ENCODE data around the gene SERPINC1. TPM values are rescaled to one million over a fixed set of nuclear protein-coding genes. Genes with fewer than 3 reads are reported as not detected.
"Not testable (repeated sequence)": the region's sequence is repeated elsewhere in the genome, so short reads cannot be mapped to it uniquely, and the experiment has no call there.

The SERPINC1 gene
- under 1 TPM in 2 of 4 donors, not detected in 2; 0.22 to 0.51 TPM for total RNA-seq
- polyA plus RNA-seq = 1 to 10 TPM in 1 of 3 donors, under 1 TPM in 1, not detected in 1; 0.08 to 5.3 TPM
- long read RNA-seq, donor 1 = 0 reads
- long read RNA-seq, donor 2 = 0 reads

DNA sequence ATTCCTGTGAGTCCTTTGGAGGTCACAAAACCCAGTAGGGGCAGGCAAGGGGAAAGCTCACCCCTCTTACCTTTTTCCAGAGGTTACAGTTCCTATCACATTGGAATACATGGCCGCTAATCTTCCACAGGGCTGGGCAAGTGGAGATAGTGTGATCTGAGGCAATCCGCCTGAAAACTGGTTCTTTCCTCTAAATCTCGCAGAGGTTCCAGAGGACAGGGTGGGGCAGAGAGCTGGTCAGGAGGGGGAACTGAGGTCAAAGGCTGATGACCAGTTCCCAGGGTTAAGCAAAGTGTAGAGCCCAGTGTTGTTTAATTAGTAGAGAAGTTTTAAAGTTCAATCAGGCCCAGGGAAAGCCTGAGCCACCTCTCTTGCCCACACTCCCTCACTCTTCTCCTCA lies at the start of gene SERPINC1:
TSS of gene SERPINC1 (minus strand) at position 179 of the 400 bp plus-strand sequence. CDS start at position 111, 68 bp downstream.
- H3K4me3 ChIP-seq = no peak within 1 kb of the TSS
- no peak for DNase-seq
- TF ChIP-seq, protein P1, sequence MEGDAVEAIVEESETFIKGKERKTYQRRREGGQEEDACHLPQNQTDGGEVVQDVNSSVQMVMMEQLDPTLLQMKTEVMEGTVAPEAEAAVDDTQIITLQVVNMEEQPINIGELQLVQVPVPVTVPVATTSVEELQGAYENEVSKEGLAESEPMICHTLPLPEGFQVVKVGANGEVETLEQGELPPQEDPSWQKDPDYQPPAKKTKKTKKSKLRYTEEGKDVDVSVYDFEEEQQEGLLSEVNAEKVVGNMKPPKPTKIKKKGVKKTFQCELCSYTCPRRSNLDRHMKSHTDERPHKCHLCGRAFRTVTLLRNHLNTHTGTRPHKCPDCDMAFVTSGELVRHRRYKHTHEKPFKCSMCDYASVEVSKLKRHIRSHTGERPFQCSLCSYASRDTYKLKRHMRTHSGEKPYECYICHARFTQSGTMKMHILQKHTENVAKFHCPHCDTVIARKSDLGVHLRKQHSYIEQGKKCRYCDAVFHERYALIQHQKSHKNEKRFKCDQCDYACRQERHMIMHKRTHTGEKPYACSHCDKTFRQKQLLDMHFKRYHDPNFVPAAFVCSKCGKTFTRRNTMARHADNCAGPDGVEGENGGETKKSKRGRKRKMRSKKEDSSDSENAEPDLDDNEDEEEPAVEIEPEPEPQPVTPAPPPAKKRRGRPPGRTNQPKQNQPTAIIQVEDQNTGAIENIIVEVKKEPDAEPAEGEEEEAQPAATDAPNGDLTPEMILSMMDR (IDR thresholded peaks at IDR 0.05) = no peak
- H3K36me3 ChIP-seq (ENCODE audit: insufficient read depth in 1 of 2, low read depth in 1 of 2) = no peaks in the 10 kb centered on the region
- H3K27ac ChIP-seq = no peak within 1 kb of the TSS
- H3K9me3 ChIP-seq = no peaks in the 10 kb centered on the region
- no peak for ATAC-seq
- H3K27me3 ChIP-seq (ENCODE audit: insufficient read depth in 3 of 3, low read length in 2 of 3) = no peaks in the 10 kb centered on the region
- intact Hi-C loops (cut with DNase I) = no loop called here
- WGBS, 3 donors = 93 to 95% (median 94%) methylated on average over 3 of the region's 3 CpGs
- no peaks in the 10 kb centered on the region for H3K4me1 ChIP-seq

DNA sequence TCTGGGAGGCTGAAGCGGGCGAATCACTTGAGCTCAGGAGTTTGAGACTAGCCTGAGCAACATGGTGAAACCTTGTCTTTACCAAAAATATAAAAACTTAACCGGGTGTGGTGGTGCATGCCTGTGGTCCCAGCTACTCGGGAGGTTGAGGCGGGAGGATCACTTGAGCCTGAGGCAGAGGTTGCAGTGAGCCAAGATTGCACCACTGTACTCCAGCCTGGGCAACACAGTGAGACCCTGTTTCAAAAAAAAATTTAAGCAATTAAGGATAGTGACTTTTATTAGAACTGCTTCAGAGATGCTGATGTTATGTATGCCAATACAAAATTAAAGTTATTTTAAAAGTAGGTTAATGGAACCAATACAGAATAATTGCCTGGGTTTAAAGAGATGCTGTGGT lies 48.8 kb upstream of the SERPINC1 start:
- H3K27me3 ChIP-seq (ENCODE audit: insufficient read depth in 3 of 3, low read length in 2 of 3); H3K27ac ChIP-seq; H3K4me3 ChIP-seq; H3K4me1 ChIP-seq; DNase-seq; H3K9me3 ChIP-seq; intact Hi-C loops (cut with DNase I): not testable (repeated sequence)
- ATAC-seq = peak in 1 of 4 donors; percentile 17
- 89 to 94% (median 93%) methylated on average over 5 of the region's 5 CpGs for WGBS, 3 donors
- peaks cover 0 to 100% of the 10 kb centered on the region in 2 donors for H3K36me3 ChIP-seq (ENCODE audit: insufficient read depth in 1 of 2, low read depth in 1 of 2)

DNA sequence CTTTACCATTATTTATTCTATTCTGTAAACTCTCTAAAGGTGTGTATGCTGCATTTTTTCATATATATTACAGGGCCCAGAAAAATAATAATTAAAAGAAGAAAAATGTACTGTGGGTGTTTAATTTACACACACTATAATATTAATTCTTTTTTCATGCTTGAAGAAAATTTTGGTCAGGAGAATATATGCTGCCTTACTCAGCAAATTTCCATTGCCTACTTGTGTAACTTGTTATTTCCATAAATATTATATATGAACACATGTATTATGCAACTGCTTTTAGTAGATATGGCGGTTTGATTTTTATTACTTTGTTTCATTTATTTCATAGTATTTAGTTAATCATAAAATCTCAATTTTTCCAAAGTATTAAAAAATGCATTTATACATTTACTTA lies 46.4 kb upstream of the SERPINC1 start:
- H3K9me3 ChIP-seq = no peaks in the 10 kb centered on the region
- TF ChIP-seq, protein P1 (IDR thresholded peaks at IDR 0.05) = no peak

DNA sequence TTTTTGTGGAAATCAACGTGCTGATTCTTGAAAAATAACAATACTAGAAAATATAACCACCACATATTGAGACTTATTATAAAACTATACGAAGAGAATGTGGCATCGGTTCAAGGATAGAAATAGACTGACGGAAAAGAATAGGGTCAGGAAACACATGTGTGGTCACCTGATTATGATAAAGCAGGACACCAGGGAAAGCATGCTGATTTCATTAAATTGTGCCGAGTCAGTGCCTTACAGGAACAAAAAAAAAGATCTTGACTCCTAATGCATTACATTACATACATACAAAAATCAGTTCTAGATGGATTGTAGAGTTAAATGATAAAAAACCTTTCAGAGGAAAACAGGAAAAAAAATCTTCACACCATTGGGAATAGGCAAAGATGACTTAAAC lies 43.5 kb upstream of the SERPINC1 start:
- Histone ChIP-seq H3K4me3 (no peak overlapping the region), H3K4me1 (no peaks in the 10 kb centered on the region), H3K27ac (no peak overlapping the region), H3K36me3 (ENCODE audit: insufficient read depth in 1 of 2, low read depth in 1 of 2) (peaks cover 0 to 98% of the 10 kb centered on the region in 2 donors), H3K9me3 (no peaks in the 10 kb centered on the region), H3K27me3 (ENCODE audit: insufficient read depth in 3 of 3, low read length in 2 of 3) (no peaks in the 10 kb centered on the region)
- WGBS, 3 donors = 62 to 75% (median 68%) methylated on average over 5 of the region's 5 CpGs
- ATAC-seq (peak in 1 of 4 donors; percentile 26), DNase-seq (no peak)
- intact Hi-C loops (cut with DNase I) = loop anchor here in 1 of 2 donors (5.0 kb wide), 1 partner anchor 103 kb away; no protein-coding TSS in a partner anchor
- TF ChIP-seq, protein P1 (IDR thresholded peaks at IDR 0.05) = no peak

More for the DNA sequence above, 46.4 kb upstream of the SERPINC1 start:
- no peak for DNase-seq
- Histone ChIP-seq H3K36me3 (ENCODE audit: insufficient read depth in 1 of 2, low read depth in 1 of 2) (peaks cover 0 to 100% of the 10 kb centered on the region in 2 donors), H3K27me3 (ENCODE audit: insufficient read depth in 3 of 3, low read length in 2 of 3) (no peaks in the 10 kb centered on the region), H3K4me3 (no peak overlapping the region), H3K4me1 (no peaks in the 10 kb centered on the region), H3K27ac (no peak overlapping the region)
- intact Hi-C loops (cut with DNase I) = loop anchor here in 1 of 2 donors (5.0 kb wide), 1 partner anchor 106 kb away; no protein-coding TSS in a partner anchor
- no peak for ATAC-seq
- WGBS, 3 donors = 98 to 100% (median 99%) methylated on average over 1 of the region's 1 CpG

DNA sequence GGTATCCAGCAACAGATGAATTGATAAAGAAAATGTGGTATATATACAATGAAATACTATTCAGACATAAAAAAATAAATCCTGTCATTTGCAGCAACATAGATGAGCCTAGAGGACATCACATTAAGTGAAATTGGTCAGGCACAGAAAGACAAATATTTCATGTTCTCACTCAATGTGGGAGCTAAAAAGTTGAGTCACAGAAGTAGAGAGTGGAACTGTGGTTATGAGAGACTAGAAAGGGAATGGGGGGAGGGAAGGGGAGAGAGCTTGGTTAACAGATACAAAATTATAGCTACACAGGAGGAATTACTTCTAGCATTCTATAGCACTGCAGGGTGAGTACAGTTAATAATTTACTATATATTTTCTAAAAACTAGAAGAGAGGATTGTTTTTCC lies 37.1 kb upstream of the SERPINC1 start:
- TF ChIP-seq, protein P1 (IDR thresholded peaks at IDR 0.05) = no peak
- peaks cover 0 to 98% of the 10 kb centered on the region in 2 donors for H3K36me3 ChIP-seq (ENCODE audit: insufficient read depth in 1 of 2, low read depth in 1 of 2)
- no peak for ATAC-seq
- no peak for DNase-seq
- intact Hi-C loops (cut with DNase I) = no loop called here
- no peaks in the 10 kb centered on the region for H3K4me1 ChIP-seq
- H3K9me3 ChIP-seq = no peaks in the 10 kb centered on the region
- no peak overlapping the region for H3K4me3 ChIP-seq
- H3K27me3 ChIP-seq (ENCODE audit: insufficient read depth in 3 of 3, low read length in 2 of 3) = no peaks in the 10 kb centered on the region
- no peak overlapping the region for H3K27ac ChIP-seq
